Measurements from ENCODE around the gene GTPBP1.

GTPBP1 gene

DNA sequence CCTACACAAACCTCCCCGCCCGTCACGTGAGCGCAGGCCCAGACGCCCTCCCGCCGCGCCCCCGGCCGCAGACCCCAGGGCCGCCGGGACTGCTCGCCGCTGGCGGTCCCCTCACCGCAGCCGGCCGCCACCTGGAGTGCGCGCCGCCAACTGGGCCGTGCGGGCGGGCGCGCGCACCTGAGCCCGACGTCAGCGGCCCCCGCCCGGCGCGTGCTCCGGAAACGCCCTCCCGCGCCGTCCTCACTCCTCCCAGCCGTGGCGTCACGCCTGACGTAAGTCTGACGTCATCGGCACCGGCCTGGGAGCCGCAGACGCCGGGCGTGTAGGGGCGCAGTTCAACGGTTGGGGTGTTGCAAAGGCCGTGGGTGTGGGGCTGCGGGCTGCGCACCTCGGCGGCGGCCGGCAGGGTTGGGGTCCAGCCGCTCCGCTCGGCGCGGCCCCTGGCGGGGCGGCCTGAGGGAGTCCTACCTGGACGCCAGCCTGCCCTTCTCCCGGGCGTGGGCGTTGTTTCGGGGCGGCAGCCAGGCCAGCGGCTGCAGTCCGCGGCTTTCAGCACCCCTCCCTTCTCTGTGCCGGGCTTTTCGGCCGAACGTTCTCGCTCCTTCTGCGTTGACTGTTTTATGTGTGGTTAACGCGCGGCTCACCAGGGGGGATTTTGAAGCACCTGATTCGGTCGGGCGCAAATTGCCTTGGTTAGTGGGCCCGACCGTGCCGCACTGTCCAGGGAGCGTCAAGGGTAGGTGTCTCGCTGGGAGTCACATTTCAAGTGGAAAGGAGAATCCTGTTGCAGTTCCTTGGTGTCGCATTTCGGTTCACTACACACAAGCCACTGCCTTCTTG lies 4.7 kb upstream of the GTPBP1 start, which contains the start of gene JOSD1:
Gene JOSD1 (minus strand): TSS at position 155 of the 840 bp plus-strand sequence. CDS start 956 bp downstream, outside the sequence.
- peak; percentile 95 to 97 for DNase-seq (ENCODE audit: low read depth in 2 of 2)

DNA sequence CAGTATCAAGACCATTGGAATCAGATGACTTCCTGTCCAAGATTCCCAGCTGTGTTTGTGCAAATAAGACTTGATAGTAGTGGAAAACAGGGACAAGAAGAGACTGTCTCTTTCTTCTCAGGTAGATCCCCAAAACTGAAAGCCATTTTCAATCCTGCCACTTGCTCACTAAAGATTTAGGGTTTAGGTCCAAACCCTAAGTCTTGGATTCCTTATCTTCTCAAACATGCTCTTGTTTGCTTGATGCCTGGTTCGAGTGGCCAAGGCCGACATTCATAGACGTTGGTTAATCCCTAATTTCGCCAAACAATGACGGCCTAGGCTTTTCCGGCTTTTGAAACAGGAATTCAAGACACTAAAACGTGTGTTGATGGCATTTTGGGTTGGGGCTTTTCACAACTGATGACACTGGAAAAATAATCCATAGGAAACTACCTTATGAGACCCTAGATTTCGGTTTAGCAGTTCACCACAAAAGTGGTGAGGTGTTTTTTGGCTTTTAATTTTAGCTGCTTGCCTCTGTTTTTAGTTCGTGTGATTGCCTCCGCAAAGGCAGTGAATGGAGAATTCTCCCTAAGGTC lies 1.0 kb upstream of the GTPBP1 start:
- DNase-seq (ENCODE audit: low read depth in 2 of 2), result no peak

DNA sequence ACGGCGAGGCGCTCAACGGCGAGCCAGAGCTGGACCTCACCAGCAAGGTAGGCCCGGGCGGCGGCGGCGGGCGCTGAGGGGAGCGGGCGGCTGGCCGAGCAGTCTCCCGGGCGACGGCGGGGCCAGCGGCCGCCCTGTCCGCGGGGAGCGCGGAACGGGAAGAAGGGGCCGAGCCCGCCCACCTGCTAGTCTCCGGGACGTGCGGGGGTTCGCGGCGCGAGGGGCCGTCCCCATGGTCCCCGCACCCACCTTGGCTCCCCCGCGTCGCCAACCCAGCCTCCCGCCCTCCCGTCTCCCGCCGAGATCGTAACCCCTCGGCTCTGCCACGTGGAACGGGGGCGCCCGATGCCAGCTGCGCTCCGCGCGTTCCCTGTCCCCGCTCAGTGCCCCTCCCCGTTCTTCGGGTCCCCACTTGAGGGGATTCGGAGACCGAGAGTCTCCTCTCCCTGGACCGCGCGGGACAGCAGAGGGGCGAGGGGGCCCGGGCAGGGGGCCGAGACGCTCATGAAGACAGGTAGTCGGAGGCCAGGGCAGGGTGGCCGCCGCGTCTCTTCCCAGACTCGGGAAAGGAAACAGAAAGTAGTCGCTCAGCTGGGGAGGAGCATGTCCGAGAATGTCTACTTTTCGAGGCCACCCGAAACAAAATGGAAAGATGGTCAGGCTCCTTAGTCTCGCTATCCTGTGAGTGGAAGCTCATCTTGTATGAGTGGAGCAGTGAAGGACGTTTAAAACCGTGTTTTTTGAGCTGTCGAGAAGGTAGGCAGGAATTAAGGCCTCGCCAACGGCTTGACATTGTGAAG lies 557 bp downstream of the GTPBP1 start:
- DNase-seq (ENCODE audit: low read depth in 2 of 2), result peak in 1 of 2 experiments; percentile 17

DNA sequence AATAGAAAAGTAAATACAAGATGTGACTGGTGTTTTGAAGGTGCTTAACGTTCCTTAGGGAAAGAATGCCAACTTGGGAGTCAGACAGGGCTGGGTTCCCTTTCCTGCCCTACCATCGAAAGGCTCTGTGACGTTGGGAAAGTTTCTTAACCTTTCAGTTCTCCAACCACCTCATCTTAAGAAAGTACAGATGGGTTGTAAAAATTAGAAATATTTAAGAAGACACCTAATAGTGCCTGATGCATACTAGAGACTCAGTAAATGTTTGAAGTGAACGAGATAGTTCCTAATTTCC lies 1.1 kb downstream of the GTPBP1 start:
- DNase-seq (ENCODE audit: low read depth in 2 of 2), result no peak

DNA sequence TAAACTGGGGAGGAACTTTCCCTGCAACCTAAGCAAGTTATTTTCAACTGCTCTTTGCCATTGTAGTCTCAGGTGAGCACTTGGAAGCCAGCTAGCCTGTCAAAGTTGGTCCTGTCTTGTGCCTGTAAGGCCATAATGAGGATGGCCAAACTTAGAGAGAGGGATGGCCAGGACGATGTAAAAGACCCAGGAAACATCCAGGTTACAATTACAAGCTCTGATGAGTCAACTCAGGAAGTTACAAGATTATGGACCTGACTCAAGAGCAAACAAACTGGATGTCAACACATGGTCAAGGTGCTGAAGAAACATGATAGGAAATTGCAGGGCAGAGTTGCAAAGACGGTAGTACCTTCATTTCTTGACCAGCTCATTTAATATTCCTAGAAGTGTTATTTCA lies 1.6 kb downstream of the GTPBP1 start:
- no peak for DNase-seq (ENCODE audit: low read depth in 2 of 2)

DNA sequence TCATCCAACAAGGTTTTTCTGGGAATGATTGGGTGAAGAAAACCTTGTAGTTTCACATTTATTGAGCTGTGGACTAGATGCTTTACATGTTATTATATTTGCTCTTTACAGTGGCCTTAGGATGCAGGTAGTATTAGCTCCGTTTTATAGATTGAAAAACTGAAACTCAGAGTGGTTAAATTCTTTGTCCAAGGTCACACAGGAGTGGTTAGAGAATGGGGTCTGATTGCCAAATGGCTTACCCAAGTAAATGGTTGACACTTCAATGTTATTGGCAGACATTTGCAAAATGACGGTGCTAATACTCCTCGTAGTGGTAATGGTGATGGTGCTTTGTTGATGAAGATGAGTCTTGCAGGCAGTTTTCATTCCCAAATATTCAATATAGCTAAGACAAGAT lies 2.2 kb downstream of the GTPBP1 start:
- DNase-seq (ENCODE audit: low read depth in 2 of 2), result no peak

DNA sequence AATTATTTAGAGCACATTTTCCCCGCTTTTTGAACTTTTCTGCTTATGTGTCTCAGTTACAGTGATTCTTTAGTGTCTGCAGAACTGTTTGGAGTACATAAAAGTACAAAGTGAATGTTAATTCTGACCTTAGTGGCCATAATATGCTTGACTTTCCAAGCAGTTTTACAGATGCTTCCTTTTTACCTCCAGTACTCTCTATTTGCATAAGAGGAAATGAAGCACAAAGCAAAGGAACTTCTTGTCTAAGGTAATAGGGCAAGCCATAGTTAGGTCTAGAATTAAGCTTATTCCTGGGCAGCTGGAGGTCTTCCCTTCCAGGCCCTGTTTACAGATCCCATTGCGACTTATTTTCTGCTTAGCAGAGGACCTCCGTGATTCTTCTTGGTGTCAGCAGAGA lies 3.6 kb downstream of the GTPBP1 start:
- no peak for DNase-seq (ENCODE audit: low read depth in 2 of 2)

DNA sequence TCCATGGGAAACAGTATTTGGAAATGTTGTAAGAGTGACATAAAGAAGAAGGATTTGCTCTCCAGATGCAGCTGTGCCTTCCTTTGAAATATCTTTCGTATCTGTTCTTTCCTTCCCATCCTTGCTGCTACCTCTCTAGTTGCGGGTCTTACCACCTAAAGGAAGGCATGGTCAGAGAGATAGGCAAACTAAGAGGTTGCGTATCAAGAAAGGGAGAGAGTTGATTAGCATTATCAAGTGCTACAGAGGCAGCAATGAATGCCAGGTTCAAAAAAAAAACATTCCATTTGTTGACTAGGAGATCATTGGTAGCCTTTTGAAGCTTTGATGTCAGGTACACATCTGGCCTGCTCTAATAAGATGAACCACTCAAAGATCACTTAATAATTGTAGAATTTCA lies 4.6 kb downstream of the GTPBP1 start:
- DNase-seq (ENCODE audit: low read depth in 2 of 2), result no peak

DNA sequence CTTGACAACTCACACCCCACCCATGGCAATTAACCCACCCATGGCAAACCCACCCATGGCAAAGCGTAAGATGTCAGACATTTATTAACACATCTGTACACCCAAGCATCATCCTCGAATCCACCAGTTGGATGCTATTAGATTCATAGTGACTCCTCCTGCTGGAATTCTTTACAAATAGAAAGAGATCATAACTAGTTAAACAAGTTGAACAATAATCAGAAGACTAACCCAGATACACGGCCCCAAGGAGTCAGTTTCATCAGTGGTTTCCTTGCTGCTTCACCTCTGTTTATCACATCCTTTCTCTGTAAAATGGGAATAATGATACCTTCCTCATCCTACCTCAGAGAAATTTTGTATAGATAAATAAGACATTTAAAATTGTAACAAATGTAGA lies 5.1 kb downstream of the GTPBP1 start:
- DNase-seq (ENCODE audit: low read depth in 2 of 2), result no peak

DNA sequence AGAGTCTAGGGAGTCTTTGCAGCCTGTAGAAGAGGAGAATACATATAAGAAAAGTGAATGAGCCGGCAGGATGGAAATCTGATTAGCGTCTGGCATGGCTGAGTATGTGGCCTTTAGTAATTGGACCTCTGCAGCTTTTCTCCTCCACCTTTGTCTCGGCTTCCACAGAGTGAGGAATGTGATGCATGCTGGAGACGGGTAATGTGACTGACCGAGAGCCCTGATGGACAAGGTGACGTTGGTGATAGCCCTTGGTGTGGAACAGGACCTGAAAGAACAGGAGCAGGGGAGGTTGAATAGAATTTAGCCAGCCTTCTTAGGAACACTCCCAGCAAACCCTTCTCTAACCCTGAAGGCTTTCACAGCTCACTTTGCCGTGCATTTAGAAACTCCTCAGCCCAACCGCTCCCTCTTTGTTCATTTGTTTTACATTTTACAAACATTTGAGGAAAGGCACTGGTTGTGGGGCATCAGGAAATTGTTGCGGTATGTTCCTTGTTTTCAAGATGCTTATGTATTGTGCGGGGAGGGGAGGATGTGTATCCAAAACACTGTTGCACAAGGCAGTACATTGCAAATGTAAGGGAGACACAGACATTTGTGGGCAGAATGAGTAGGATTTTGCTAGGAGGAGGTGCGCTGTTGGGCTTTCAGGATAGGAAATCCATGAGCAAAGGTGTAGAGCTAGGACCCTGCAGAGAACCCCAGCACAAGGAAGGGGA lies 6.9 kb downstream of the GTPBP1 start:
- no peak for DNase-seq (ENCODE audit: low read depth in 2 of 2)

DNA sequence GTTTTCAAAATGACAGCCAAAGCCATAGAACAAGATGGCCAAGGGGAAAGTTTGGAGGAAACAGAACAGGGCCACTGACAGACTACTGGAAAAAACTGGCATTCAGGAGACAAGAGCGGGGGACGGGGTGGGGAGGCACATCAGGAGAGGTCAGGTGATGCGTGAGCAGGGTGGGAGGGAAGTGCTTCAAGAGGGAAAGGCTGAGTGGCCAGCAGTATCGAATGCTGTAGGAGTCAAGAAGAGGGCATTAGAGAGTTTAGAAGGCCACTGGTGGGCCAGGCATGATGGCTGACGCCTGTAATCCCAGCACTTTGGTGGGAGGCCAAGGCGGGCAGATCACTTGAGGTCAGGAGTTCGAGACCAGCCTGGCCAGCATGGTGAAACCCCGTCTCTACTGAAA lies 8.2 kb downstream of the GTPBP1 start:
- no peak for DNase-seq (ENCODE audit: low read depth in 2 of 2)

DNA sequence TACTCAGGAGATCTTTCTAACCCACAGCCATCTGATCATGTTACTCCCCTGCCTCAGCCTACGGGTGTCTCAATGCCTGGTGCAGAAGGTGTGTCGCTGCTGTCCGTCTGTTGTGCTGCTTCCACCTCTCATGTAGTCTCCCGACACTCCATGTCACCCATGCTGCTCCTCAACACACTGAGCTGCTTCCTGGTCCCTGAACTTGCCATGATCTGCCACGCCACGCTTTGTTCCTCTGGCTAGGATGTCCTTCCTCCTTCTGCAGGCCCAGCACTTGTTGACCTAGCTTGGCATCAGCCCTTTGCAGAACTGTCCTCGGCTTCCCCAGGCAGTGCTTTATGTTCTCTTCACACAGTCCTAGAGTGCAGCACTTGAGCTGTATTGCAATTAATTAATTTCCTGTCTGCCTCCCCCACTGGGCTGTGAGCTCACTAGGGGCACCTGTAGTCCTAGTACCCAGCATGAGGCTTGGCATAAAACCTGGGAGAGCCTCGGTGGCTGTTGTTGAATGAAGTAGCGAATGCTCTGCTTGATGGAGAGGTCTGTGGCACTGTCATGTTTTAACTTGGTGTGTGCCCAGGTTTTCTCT lies 9.5 kb downstream of the GTPBP1 start:
- DNase-seq (ENCODE audit: low read depth in 2 of 2), result no peak

DNA sequence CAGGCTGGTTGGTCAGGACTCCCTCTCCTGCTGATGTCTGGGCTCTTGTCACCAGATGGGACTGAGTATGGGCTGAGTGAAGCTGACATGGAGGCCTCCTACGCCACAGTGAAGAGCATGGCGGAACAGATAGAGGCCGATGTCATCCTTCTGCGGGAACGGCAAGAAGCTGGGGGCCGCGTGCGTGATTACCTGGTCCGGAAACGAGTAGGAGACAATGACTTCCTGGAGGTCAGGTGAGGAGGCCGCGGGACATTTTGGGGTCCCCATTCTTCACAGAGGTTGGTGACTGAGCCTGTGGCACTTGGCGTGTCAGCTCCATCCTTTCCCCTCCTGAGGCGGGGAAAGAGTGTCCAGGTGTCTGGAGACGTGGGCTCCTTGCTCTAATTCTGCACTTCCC lies 10.1 kb downstream of the GTPBP1 start:
- DNase-seq (ENCODE audit: low read depth in 2 of 2), result no peak

DNA sequence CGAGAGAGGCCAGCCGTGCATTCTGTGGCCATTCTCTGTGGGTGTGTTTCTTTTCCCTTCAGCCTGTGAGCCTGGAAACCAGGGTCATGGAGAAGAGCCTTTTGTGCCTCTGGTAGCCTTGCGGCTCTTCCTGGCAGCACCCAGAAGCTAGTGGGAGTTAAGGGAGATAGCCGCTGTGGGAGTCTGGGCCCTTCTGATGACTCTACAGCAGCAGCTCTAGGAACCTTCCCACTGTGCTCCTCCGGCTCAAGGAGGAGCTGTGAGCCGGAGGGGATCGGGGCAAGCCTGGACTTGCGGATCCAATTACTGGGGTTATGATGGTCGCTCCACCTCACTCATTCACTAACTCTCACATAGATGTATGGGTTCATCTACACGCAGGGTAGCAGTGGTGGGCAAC lies 10.5 kb downstream of the GTPBP1 start:
- no peak for DNase-seq (ENCODE audit: low read depth in 2 of 2)

DNA sequence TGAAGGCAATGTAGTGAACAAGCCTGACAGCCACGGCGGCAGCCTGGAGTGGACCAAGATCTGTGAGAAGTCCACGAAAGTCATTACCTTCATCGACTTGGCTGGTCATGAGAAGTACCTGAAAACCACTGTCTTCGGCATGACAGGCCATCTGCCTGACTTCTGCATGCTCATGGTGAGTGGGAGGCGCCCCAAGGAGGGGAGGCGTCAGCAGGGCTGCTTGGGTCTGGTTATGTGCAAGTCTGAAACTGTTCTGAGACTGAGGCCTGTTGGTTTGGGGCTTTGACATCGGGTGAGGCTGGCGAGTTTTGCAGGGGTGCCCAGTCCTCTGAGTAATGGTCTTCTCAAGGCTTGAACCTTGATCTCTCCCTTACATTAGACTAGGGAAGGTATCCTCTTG lies 11.1 kb downstream of the GTPBP1 start:
- no peak for DNase-seq (ENCODE audit: low read depth in 2 of 2)

DNA sequence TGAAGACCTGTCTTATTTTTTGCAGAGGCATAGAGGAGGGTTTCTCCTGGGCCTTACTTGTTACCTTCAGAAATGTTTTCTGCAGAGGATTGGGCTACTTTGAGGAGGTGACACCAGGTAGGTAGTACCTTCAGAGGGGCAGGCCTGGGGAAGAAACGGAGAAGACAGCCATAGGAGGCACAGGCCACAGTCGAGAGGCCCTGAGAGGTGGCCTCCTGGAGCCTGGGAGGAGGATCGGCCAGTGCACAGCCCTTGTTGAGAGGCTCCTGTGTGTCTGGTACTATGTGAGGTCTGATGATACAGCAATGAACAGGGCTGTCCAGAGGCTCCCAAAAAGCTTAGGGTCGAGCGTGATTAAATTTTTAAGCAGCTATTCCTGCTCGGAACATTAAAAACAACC lies 11.5 kb downstream of the GTPBP1 start:
- DNase-seq (ENCODE audit: low read depth in 2 of 2), result no peak

DNA sequence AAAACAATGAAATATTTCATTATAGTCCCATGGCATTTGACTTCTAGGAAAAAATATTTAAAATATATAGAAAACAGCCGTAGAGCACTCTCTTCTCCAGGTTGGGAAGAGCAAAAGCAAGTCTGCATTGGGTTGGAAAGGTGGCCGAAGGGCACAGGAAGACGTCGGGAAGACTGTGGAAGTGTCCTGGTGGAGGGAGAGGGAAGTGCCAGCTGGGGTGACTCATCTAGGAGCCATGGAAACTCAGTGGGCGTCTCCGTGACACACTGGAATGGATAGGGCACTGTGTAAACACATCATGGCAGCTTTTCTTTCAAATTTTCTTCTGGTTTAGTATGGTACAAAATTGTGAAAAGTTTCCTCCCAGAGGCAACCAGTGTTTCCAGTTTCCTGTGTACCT lies 12.7 kb downstream of the GTPBP1 start:
- no peak for DNase-seq (ENCODE audit: low read depth in 2 of 2)

DNA sequence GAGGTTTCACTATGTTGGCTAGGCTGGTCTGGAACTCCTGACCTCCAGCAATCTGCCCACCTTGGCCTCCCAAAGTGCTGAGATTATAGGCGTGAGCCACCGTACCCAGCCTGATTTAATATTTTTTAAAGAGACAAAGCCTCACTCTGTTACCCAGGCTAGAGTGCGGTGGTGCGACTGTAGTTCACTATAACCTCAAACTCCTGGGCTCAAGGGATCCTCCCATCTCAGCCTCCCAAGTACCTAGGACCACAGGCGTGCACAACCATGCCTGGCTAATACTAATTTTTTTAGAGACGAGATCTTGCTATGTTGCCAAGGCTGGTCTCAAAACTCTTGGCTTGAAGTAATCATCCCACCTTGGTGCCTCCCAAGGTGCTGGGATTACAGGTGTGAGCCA lies 13.5 kb downstream of the GTPBP1 start:
- DNase-seq (ENCODE audit: low read depth in 2 of 2), result no peak

DNA sequence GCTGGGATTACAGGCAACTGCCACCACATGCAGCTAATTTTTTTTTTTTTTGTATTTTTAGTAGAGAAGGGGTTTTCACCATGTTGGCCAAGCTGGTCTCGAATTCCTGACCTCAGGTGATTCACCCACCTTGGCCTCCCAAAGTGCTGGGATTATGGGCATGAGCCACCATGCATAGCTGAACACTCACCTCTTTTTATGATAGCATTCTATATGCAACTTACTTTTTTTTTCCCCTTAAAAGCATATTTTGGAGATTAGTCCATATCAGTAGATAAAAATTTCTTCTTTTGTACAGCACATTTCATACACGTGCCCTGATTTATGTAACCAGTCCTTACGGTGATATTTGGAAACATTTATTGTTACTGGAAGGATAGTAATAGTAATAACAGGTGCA lies 14.6 kb downstream of the GTPBP1 start:
- DNase-seq (ENCODE audit: low read depth in 2 of 2), result no peak

DNA sequence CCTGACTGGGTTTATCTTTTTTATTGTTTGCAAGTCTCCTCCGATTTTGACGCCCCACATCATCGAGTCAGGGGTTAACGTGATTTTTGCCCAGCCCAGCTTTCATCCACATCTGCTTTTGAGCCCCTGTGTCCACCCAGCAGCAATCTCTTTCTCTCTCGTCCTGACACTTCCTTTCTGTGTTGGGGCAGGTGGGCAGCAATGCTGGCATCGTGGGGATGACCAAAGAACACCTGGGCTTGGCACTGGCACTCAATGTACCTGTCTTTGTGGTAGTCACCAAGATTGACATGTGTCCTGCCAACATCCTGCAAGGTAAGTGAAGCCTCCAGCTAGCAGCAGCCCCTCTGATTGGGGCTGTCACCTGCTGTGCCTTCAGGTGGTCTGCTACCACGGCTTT lies 15.8 kb downstream of the GTPBP1 start:
- no peak for DNase-seq (ENCODE audit: low read depth in 2 of 2)

DNA sequence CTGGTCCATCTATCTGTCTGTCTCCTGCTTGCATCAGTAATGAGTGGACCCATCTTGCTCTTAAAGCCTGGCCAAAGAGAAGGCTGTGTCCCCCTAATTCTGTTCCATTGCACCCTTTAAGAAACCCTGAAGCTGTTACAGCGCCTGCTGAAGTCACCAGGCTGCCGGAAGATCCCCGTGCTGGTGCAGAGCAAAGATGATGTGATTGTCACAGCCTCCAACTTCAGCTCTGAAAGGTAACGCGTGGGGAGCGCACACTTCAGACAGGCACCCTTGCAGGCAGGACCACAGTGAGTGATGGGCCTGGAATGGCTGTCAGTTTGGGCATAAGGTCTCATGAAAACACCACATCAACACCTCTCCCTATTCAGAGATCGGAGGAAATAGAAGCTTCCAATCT lies 18.4 kb downstream of the GTPBP1 start:
- DNase-seq (ENCODE audit: low read depth in 2 of 2), result no peak

All from stimulated activated CD4-positive, alpha-beta T cell treated with anti-CD3 and anti-CD28 coated beads, Interleukin-12 subunit alpha, Interleukin-12 subunit beta, amount 100 ng/mL, for 24 hours (primary cell).